Measurements from ENCODE around the gene MORF4L1.
"Not testable (repeated sequence)": the region's sequence is repeated elsewhere in the genome, so short reads cannot be mapped to it uniquely, and the experiment has no call there.

MORF4L1 gene

GRCh38 chr15:78854833-78855372, 17.8 kb upstream of the MORF4L1 start:
- TF ChIP-seq CTCF (conservative IDR thresholded peaks at IDR 0.05; ENCODE audit: low read length) (no peak), EZH2phosphoT487 (IDR thresholded peaks at IDR 0.05; ENCODE audit: borderline replicate concordance) (no peak)
- H4K20me1 ChIP-seq (ENCODE audit: insufficient read depth, low read length, poor library complexity, severe bottlenecking) = no peaks in the 10 kb centered on the region
- H3K9me3 ChIP-seq (ENCODE audit: insufficient read depth, low read depth, low read length) = no peaks in the 10 kb centered on the region
- H3F3A ChIP-seq (ENCODE audit: low read depth) = no peaks in the 10 kb centered on the region
- H3K4me2 ChIP-seq (ENCODE audit: low read depth, low read length, poor library complexity, severe bottlenecking) = no peak overlapping the region
- H3K36me3 ChIP-seq (ENCODE audit: insufficient read depth, low read length) = no peaks in the 10 kb centered on the region
- no peaks in the 10 kb centered on the region for H3K27me3 ChIP-seq (ENCODE audit: insufficient read depth, low read length, poor library complexity, severe bottlenecking)
- no peaks in the 10 kb centered on the region for H3K9me2 ChIP-seq (replicated peaks; ENCODE audit: low read depth, low read length)
- no peak overlapping the region for H3K9ac ChIP-seq (ENCODE audit: low read depth, low read length, poor library complexity, severe bottlenecking)
- no peak overlapping the region for H2AFZ ChIP-seq (ENCODE audit: low read length)
- H3K4me3 ChIP-seq (ENCODE audit: low read length, poor library complexity, severe bottlenecking) = no peak overlapping the region
- no peaks in the 10 kb centered on the region for H3K79me2 ChIP-seq (ENCODE audit: insufficient read depth, low read length)
- H3K4me1 ChIP-seq (ENCODE audit: insufficient read depth, low read length, poor library complexity, severe bottlenecking) = no peaks in the 10 kb centered on the region

GRCh38 chr15:78855746-78856145, 16.9 kb upstream of the MORF4L1 start:
- H3K27me3 ChIP-seq (ENCODE audit: insufficient read depth, low read length, poor library complexity, severe bottlenecking) = no peaks in the 10 kb centered on the region
- H4K20me1 ChIP-seq (ENCODE audit: insufficient read depth, low read length, poor library complexity, severe bottlenecking) = no peaks in the 10 kb centered on the region
- H2AFZ ChIP-seq (ENCODE audit: low read length) = no peak overlapping the region
- TF ChIP-seq EZH2phosphoT487 (IDR thresholded peaks at IDR 0.05; ENCODE audit: borderline replicate concordance) (no peak), CTCF (conservative IDR thresholded peaks at IDR 0.05; ENCODE audit: low read length) (no peak)
- no peaks in the 10 kb centered on the region for H3K4me1 ChIP-seq (ENCODE audit: insufficient read depth, low read length, poor library complexity, severe bottlenecking)
- no peak overlapping the region for H3K4me2 ChIP-seq (ENCODE audit: low read depth, low read length, poor library complexity, severe bottlenecking)
- no peaks in the 10 kb centered on the region for H3K79me2 ChIP-seq (ENCODE audit: insufficient read depth, low read length)
- H3K9ac ChIP-seq (ENCODE audit: low read depth, low read length, poor library complexity, severe bottlenecking) = no peak overlapping the region
- H3K9me3 ChIP-seq (ENCODE audit: insufficient read depth, low read depth, low read length) = no peaks in the 10 kb centered on the region
- H3F3A ChIP-seq (ENCODE audit: low read depth) = no peaks in the 10 kb centered on the region
- no peak overlapping the region for H3K4me3 ChIP-seq (ENCODE audit: low read length, poor library complexity, severe bottlenecking)
- H3K36me3 ChIP-seq (ENCODE audit: insufficient read depth, low read length) = no peaks in the 10 kb centered on the region
- no peaks in the 10 kb centered on the region for H3K9me2 ChIP-seq (replicated peaks; ENCODE audit: low read depth, low read length)

GRCh38 chr15:78859971-78860719, 12.5 kb upstream of the MORF4L1 start:
- no peaks in the 10 kb centered on the region for H3K36me3 ChIP-seq (ENCODE audit: insufficient read depth, low read length)

GRCh38 chr15:78865585-78865984, 7.1 kb upstream of the MORF4L1 start:
- H3K9me3 ChIP-seq (ENCODE audit: insufficient read depth, low read depth, low read length); H4K20me1 ChIP-seq (ENCODE audit: insufficient read depth, low read length, poor library complexity, severe bottlenecking); H3K4me3 ChIP-seq (ENCODE audit: low read length, poor library complexity, severe bottlenecking); H3K4me1 ChIP-seq (ENCODE audit: insufficient read depth, low read length, poor library complexity, severe bottlenecking); H3K4me2 ChIP-seq (ENCODE audit: low read depth, low read length, poor library complexity, severe bottlenecking); H3K9me2 ChIP-seq (replicated peaks; ENCODE audit: low read depth, low read length); H3F3A ChIP-seq (ENCODE audit: low read depth); H3K79me2 ChIP-seq (ENCODE audit: insufficient read depth, low read length); H3K9ac ChIP-seq (ENCODE audit: low read depth, low read length, poor library complexity, severe bottlenecking); H3K36me3 ChIP-seq (ENCODE audit: insufficient read depth, low read length); H3K27me3 ChIP-seq (ENCODE audit: insufficient read depth, low read length, poor library complexity, severe bottlenecking); H2AFZ ChIP-seq (ENCODE audit: low read length): not testable (repeated sequence)

More at GRCh38 chr15:78859971-78860719, 12.5 kb upstream of the MORF4L1 start:
- Histone ChIP-seq H3K4me2 (ENCODE audit: low read depth, low read length, poor library complexity, severe bottlenecking) (peak overlapping the region; percentile 67), H4K20me1 (ENCODE audit: insufficient read depth, low read length, poor library complexity, severe bottlenecking) (no peaks in the 10 kb centered on the region), H3K79me2 (ENCODE audit: insufficient read depth, low read length) (no peaks in the 10 kb centered on the region), H3K27me3 (ENCODE audit: insufficient read depth, low read length, poor library complexity, severe bottlenecking) (no peaks in the 10 kb centered on the region), H3K9me2 (replicated peaks; ENCODE audit: low read depth, low read length) (no peaks in the 10 kb centered on the region), H3K9me3 (ENCODE audit: insufficient read depth, low read depth, low read length) (no peaks in the 10 kb centered on the region), H3K9ac (ENCODE audit: low read depth, low read length, poor library complexity, severe bottlenecking) (peak overlapping the region; percentile 66), H3F3A (ENCODE audit: low read depth) (no peaks in the 10 kb centered on the region), H2AFZ (ENCODE audit: low read length) (peak overlapping the region; percentile 96), H3K4me1 (ENCODE audit: insufficient read depth, low read length, poor library complexity, severe bottlenecking) (no peaks in the 10 kb centered on the region), H3K4me3 (ENCODE audit: low read length, poor library complexity, severe bottlenecking) (peak overlapping the region; percentile 70)
- TF ChIP-seq EZH2phosphoT487 (IDR thresholded peaks at IDR 0.05; ENCODE audit: borderline replicate concordance) (no peak), CTCF (conservative IDR thresholded peaks at IDR 0.05; ENCODE audit: low read length) (peak; percentile 58)

- not testable (repeated sequence) for H2AFZ ChIP-seq (ENCODE audit: low read length); H4K20me1 ChIP-seq (ENCODE audit: insufficient read depth, low read length, poor library complexity, severe bottlenecking); H3K79me2 ChIP-seq (ENCODE audit: insufficient read depth, low read length); H3K36me3 ChIP-seq (ENCODE audit: insufficient read depth, low read length); H3K4me2 ChIP-seq (ENCODE audit: low read depth, low read length, poor library complexity, severe bottlenecking); H3K9me3 ChIP-seq (ENCODE audit: insufficient read depth, low read depth, low read length); H3K27me3 ChIP-seq (ENCODE audit: insufficient read depth, low read length, poor library complexity, severe bottlenecking); H3K4me3 ChIP-seq (ENCODE audit: low read length, poor library complexity, severe bottlenecking); H3F3A ChIP-seq (ENCODE audit: low read depth); H3K9me2 ChIP-seq (replicated peaks; ENCODE audit: low read depth, low read length); H3K4me1 ChIP-seq (ENCODE audit: insufficient read depth, low read length, poor library complexity, severe bottlenecking); H3K9ac ChIP-seq (ENCODE audit: low read depth, low read length, poor library complexity, severe bottlenecking)
Observed at GRCh38 chr15:78866031-78866430, 6.7 kb upstream of the MORF4L1 start.
